CD4-positive, CD25-positive, alpha-beta regulatory T cell (primary cell): Measurements from ENCODE around the gene RAE1. TPM values are rescaled to one million over a fixed set of nuclear protein-coding genes. Genes with fewer than 3 reads are reported as not detected.

Experiments used
- ATAC-seq, 2 donors: fragments of 150-1000 bp; cut with Tn5 transposase; one replicate each; pipeline ENCODE4 v1.10.0; 2021; ENCODE audit warnings: low read depth in 2 of 2, moderate number of reproducible peaks in 2 of 2, moderate library complexity in 1 of 2
- DNase-seq, 3 donors: peaks; one replicate each; pipeline versions ENCODE4 v3.0.0 to v3.0.0-alpha.2; 2012 to 2022; ENCODE audit warnings: mixed read lengths in 1 of 3
- H3K27ac ChIP-seq: one replicate; pipeline ENCODE4 v1.7.0; 2013; ENCODE audit warnings: mild to moderate bottlenecking, low read length; ENCODE audit not compliant: insufficient read depth, poor library complexity, severe bottlenecking
- H3K27me3 ChIP-seq: one replicate; pipeline ENCODE4 v1.7.0; 2013; ENCODE audit warnings: low read length; ENCODE audit not compliant: control insufficient read depth, insufficient read depth
- H3K36me3 ChIP-seq: one replicate; pipeline ENCODE4 v1.7.0; 2013; ENCODE audit warnings: mild to moderate bottlenecking, low read length, moderate library complexity; ENCODE audit not compliant: control insufficient read depth, insufficient read depth
- H3K4me1 ChIP-seq: 2 replicates; pipeline ENCODE4 v1.7.0; 2013; ENCODE audit warnings: mild to moderate bottlenecking, low read length; ENCODE audit not compliant: insufficient read depth, control insufficient read depth, poor library complexity, severe bottlenecking
- H3K4me3 ChIP-seq: one replicate; pipeline ENCODE4 v1.7.0; 2013; ENCODE audit warnings: low read depth, mild to moderate bottlenecking, low read length, moderate library complexity
- H3K9me3 ChIP-seq, 2 experiments: 1 replicate in 1 of 2; 2 replicates in 1 of 2; pipeline ENCODE4 v1.7.0; 2013; ENCODE audit warnings: low read length in 2 of 2, mild to moderate bottlenecking in 1 of 2, moderate library complexity in 1 of 2; ENCODE audit not compliant: control insufficient read depth in 2 of 2
- H3K27ac Mint-ChIP-seq, 3 donors: one replicate each; pipeline ENCODE4 v1.8.0; 2020 to 2022; ENCODE audit warnings: mild to moderate bottlenecking in 3 of 3, mixed read lengths in 3 of 3, moderate library complexity in 2 of 3
- H3K27me3 Mint-ChIP-seq: one replicate; pipeline ENCODE4 v1.8.0; 2022; ENCODE audit warnings: mild to moderate bottlenecking, mixed read lengths
- H3K36me3 Mint-ChIP-seq: one replicate; pipeline ENCODE4 v1.8.0; 2020; ENCODE audit warnings: mixed read lengths
- H3K4me1 Mint-ChIP-seq, 4 donors: one replicate each; pipeline ENCODE4 v1.8.0; 2020 to 2022; ENCODE audit warnings: mixed read lengths in 4 of 4, mild to moderate bottlenecking in 1 of 4
- H3K4me3 Mint-ChIP-seq, 4 donors: one replicate each; pipeline ENCODE4 v1.8.0; 2020 to 2022; ENCODE audit warnings: mild to moderate bottlenecking in 4 of 4, mixed read lengths in 4 of 4, moderate library complexity in 3 of 4
- H3K9me3 Mint-ChIP-seq, 7 donors: one replicate each; pipeline ENCODE4 v1.8.0; 2020 to 2022; ENCODE audit warnings: mixed read lengths in 7 of 7, mild to moderate bottlenecking in 3 of 7, moderate library complexity in 2 of 7
- polyA plus RNA-seq, 4 donors: library from polyadenylated mRNA; unstranded; fragments of 300-500 nt; fragmentation: Illumina TruSeq; gene quantifications; one replicate each; pipeline ENCODE4 v1.2.3, GENCODE V29; 2021
- total RNA-seq: library from RNA; stranded (reverse); gene quantifications from one replicate; pipeline ENCODE4 v1.2.3, GENCODE V29; 2022

The RAE1 gene
- total and polyA plus RNA-seq, 5 donors from 2014 or later, result 33.0 to 52.1 (median 36.5) TPM

DNA sequence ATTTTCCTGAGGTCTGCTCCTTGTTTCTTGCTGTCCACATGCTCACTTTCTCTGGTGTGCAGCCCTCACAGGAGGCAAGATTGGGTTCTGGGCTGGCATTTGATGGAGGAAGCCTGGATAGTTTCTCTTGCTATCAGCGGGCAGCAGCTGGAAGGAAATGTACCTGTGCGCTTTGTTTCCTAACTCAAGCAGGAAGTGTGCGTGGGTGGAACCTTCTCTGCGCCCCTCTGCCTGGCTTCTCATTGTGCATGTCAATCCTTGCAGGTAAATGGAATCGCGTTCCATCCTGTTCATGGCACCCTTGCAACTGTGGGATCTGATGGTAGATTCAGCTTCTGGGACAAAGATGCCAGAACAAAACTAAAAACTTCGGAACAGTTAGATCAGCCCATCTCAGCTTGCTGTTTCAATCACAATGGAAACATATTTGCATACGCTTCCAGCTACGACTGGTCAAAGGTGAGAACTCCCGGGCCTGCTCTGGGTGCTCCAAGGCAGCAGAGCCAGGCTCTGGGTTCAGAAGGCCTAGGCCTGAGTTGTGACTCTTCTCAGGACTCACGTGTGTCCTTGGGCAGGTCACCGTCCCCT lies 23.4 kb downstream of the RAE1 start:
- H3K9me3 ChIP-seq, result no peaks in the 10 kb centered on the region
- Mint-ChIP-seq H3K27me3 (no peaks in the 10 kb centered on the region), H3K4me1 (peaks cover 7 to 31% (median 15%) of the 10 kb centered on the region in 4 donors), H3K36me3 (peaks cover 77% of the 10 kb centered on the region), H3K9me3 (no peaks in the 10 kb centered on the region), H3K27ac (peak overlapping the region in 2 of 3 donors; percentile 78 to 91), H3K4me3 (no peak overlapping the region)
- DNase-seq, result peak in 1 of 3 donors; percentile 32
- H3K27ac ChIP-seq, result no peak overlapping the region
- no peak overlapping the region for H3K4me3 ChIP-seq
- no peaks in the 10 kb centered on the region for H3K27me3 ChIP-seq
- peaks cover 3% of the 10 kb centered on the region for H3K4me1 ChIP-seq
- ATAC-seq, result peak in 1 of 2 donors; percentile 43
- peaks cover 94% of the 10 kb centered on the region for H3K36me3 ChIP-seq

DNA sequence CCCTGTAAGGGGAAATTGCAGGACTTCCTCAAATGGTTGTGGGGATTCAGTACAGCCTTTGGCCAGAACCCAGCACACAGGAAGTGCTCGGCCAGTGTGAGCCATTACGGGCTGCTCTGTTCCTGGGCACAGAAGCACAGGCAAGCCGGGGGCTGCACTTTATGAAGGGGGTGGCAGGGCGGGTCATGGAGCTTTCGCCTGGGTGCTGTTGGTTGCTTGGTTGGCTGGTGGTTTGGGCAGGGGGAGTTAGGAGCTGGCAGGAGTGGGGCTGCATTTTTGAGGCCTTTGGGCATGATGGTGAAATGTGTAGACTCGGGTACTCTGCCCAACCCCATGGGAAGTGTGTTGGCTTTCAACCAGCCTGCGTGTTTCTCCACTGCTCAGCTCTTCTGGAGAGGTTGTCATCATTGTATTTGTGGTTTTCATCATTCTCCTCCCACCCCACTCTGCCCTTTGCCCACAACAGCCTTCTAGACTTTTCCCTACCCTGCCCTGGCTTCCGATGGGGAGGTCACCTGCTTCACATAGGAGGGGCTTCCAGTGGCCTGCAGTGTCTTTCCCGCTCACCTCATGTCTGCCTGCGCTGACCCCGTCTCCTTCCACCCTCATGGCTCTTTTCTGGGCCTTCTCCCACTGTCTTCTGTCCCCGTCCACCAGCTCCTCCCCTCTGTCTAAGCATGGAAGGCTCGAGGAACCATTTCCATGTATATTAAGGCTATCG lies 24.0 kb downstream of the RAE1 start:
- no peak for DNase-seq
- Histone ChIP-seq H3K4me1 (peaks cover 3% of the 10 kb centered on the region), H3K36me3 (peaks cover 91% of the 10 kb centered on the region), H3K4me3 (no peak overlapping the region), H3K27ac (no peak overlapping the region), H3K27me3 (no peaks in the 10 kb centered on the region), H3K9me3 (no peaks in the 10 kb centered on the region)
- no peak overlapping the region for H3K4me3 Mint-ChIP-seq
- H3K4me1 Mint-ChIP-seq, result peaks cover 7 to 37% (median 15%) of the 10 kb centered on the region in 4 donors
- no peak for ATAC-seq
- peaks cover 73% of the 10 kb centered on the region for H3K36me3 Mint-ChIP-seq
- peak overlapping the region; percentile 78 to 91 (median 91) for H3K27ac Mint-ChIP-seq
- no peaks in the 10 kb centered on the region for H3K9me3 Mint-ChIP-seq
- no peaks in the 10 kb centered on the region for H3K27me3 Mint-ChIP-seq

GRCh38 chr20:57375652-57376230 lies 24.7 kb downstream of the RAE1 start:
- Mint-ChIP-seq H3K4me1 (peaks cover 6 to 37% (median 11%) of the 10 kb centered on the region in 4 donors), H3K4me3 (peak overlapping the region in 1 of 4 donors; percentile 61), H3K9me3 (no peaks in the 10 kb centered on the region), H3K36me3 (peaks cover 67% of the 10 kb centered on the region), H3K27me3 (no peaks in the 10 kb centered on the region), H3K27ac (peak overlapping the region; percentile 27 to 91 (median 53))
- Histone ChIP-seq H3K4me1 (peaks cover 3% of the 10 kb centered on the region), H3K36me3 (peaks cover 88% of the 10 kb centered on the region), H3K27ac (no peak overlapping the region), H3K4me3 (no peak overlapping the region), H3K27me3 (no peaks in the 10 kb centered on the region), H3K9me3 (no peaks in the 10 kb centered on the region)
- DNase-seq (no peak), ATAC-seq (no peak)

DNA sequence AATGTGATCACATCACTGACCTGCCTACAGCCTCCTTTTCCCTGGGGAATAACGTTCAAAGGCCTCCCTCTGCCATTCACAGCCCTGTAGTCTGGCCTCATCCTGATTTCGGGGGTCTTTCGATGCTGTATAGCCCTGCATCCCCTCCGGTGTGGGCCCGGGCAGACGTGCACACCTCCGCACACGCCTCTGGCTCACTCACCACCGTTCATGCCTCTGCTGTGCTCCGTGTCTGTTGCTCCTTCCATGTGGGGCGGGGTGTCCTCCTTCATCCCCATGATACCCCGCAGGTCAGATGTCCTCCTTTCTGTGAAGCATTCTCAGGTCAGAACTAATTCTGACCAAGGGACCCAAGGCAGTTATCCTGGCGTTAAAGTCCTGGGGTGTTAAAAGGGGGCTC lies 26.3 kb downstream of the RAE1 start:
- H3K27ac Mint-ChIP-seq, result no peak overlapping the region
- DNase-seq, result no peak
- peaks cover 52% of the 10 kb centered on the region for H3K36me3 Mint-ChIP-seq
- H3K36me3 ChIP-seq, result peaks cover 72% of the 10 kb centered on the region
- H3K4me3 ChIP-seq, result no peak overlapping the region
- H3K9me3 ChIP-seq, result no peaks in the 10 kb centered on the region
- H3K27me3 ChIP-seq, result no peaks in the 10 kb centered on the region
- no peaks in the 10 kb centered on the region for H3K9me3 Mint-ChIP-seq
- H3K4me3 Mint-ChIP-seq, result no peak overlapping the region
- peaks cover 5 to 49% (median 20%) of the 10 kb centered on the region in 4 donors for H3K4me1 Mint-ChIP-seq
- ATAC-seq, result no peak
- H3K27me3 Mint-ChIP-seq, result no peaks in the 10 kb centered on the region
- H3K4me1 ChIP-seq, result peaks cover 9% of the 10 kb centered on the region
- H3K27ac ChIP-seq, result no peak overlapping the region

GRCh38 chr20:57378107-57378506 lies 27.1 kb downstream of the RAE1 start:
- Mint-ChIP-seq H3K27ac (peak overlapping the region in 1 of 3 donors; percentile 47), H3K36me3 (peaks cover 49% of the 10 kb centered on the region), H3K9me3 (no peaks in the 10 kb centered on the region), H3K4me1 (peaks cover 5 to 55% (median 25%) of the 10 kb centered on the region in 4 donors), H3K27me3 (no peaks in the 10 kb centered on the region), H3K4me3 (no peak overlapping the region)
- DNase-seq, result no peak
- Histone ChIP-seq H3K27me3 (no peaks in the 10 kb centered on the region), H3K36me3 (peaks cover 64% of the 10 kb centered on the region), H3K9me3 (no peaks in the 10 kb centered on the region), H3K27ac (no peak overlapping the region), H3K4me1 (peaks cover 16% of the 10 kb centered on the region), H3K4me3 (no peak overlapping the region)
- ATAC-seq, result no peak

GRCh38 chr20:57378646-57379262 lies 27.7 kb downstream of the RAE1 start:
- no peak overlapping the region for H3K4me3 ChIP-seq
- Mint-ChIP-seq H3K4me1 (peaks cover 5 to 55% (median 25%) of the 10 kb centered on the region in 4 donors), H3K27me3 (no peaks in the 10 kb centered on the region), H3K4me3 (no peak overlapping the region), H3K36me3 (peaks cover 44% of the 10 kb centered on the region), H3K27ac (peak overlapping the region in 1 of 3 donors; percentile 76), H3K9me3 (no peaks in the 10 kb centered on the region)
- peaks cover 58% of the 10 kb centered on the region for H3K36me3 ChIP-seq
- DNase-seq, result no peak
- no peak for ATAC-seq
- H3K4me1 ChIP-seq, result peaks cover 16% of the 10 kb centered on the region
- H3K27me3 ChIP-seq, result no peaks in the 10 kb centered on the region
- no peak overlapping the region for H3K27ac ChIP-seq
- H3K9me3 ChIP-seq, result no peaks in the 10 kb centered on the region

GRCh38 chr20:57379263-57379647 lies 28.2 kb downstream of the RAE1 start:
- Histone ChIP-seq H3K27me3 (no peaks in the 10 kb centered on the region), H3K36me3 (peaks cover 54% of the 10 kb centered on the region), H3K9me3 (no peaks in the 10 kb centered on the region), H3K27ac (no peak overlapping the region), H3K4me3 (no peak overlapping the region), H3K4me1 (peaks cover 14% of the 10 kb centered on the region)
- H3K4me1 Mint-ChIP-seq, result peaks cover 5 to 54% (median 24%) of the 10 kb centered on the region in 4 donors
- H3K27me3 Mint-ChIP-seq, result no peaks in the 10 kb centered on the region
- no peak overlapping the region for H3K4me3 Mint-ChIP-seq
- H3K27ac Mint-ChIP-seq, result peak overlapping the region in 2 of 3 donors; percentile 11 to 76
- H3K36me3 Mint-ChIP-seq, result peaks cover 43% of the 10 kb centered on the region
- DNase-seq (peak in 1 of 3 donors; percentile 29), ATAC-seq (no peak)
- H3K9me3 Mint-ChIP-seq, result no peaks in the 10 kb centered on the region
